ENCODE data around the gene PRKCSH. TPM values are rescaled to one million over a fixed set of nuclear protein-coding genes. Genes with fewer than 3 reads are reported as not detected.

PRKCSH gene
- total RNA-seq, 2 experiments from 2014 or later, result 95.6 to 271 TPM

DNA sequence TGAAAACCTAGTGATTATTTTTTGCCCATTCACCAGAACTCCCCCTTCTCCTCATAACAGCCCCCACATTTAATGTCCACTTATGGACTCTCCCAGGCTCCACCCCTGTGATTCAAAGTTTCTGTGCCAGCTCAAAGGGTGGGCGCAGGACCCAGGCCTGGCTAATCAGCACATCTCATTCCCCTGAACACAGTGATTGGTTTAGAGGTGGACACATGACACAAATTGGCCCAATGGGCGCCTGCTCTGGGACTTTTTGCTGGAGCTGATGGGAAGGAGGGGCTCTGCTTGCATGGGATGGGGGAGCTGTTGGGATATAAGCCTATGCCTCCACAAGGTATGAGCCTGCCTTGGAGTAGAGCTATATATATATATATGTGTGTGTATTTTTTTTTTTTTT, 45.1 kb upstream of the PRKCSH start:
- no peak overlapping the region for H3K27ac ChIP-seq (ENCODE audit: low read depth, low read length, poor library complexity, severe bottlenecking)
- no TSS peak for BruUV-seq (replicated peaks)
- H3K9me3 ChIP-seq (ENCODE audit: low read length), result no peaks in the 10 kb centered on the region
- no peaks in the 10 kb centered on the region for H4K20me1 ChIP-seq (ENCODE audit: insufficient read depth, low read length)
- TF ChIP-seq EZH2phosphoT487 (IDR thresholded peaks at IDR 0.05; ENCODE audit: borderline replicate concordance, low read depth, low read length), result no peak
- TF ChIP-seq, protein P1, sequence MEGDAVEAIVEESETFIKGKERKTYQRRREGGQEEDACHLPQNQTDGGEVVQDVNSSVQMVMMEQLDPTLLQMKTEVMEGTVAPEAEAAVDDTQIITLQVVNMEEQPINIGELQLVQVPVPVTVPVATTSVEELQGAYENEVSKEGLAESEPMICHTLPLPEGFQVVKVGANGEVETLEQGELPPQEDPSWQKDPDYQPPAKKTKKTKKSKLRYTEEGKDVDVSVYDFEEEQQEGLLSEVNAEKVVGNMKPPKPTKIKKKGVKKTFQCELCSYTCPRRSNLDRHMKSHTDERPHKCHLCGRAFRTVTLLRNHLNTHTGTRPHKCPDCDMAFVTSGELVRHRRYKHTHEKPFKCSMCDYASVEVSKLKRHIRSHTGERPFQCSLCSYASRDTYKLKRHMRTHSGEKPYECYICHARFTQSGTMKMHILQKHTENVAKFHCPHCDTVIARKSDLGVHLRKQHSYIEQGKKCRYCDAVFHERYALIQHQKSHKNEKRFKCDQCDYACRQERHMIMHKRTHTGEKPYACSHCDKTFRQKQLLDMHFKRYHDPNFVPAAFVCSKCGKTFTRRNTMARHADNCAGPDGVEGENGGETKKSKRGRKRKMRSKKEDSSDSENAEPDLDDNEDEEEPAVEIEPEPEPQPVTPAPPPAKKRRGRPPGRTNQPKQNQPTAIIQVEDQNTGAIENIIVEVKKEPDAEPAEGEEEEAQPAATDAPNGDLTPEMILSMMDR (conservative IDR thresholded peaks at IDR 0.05; ENCODE audit: low read length), result no peak
- CTCF ChIA-PET (ENCODE audit: unreplicated experiment), result no interaction called here
- H3K4me1 ChIP-seq (ENCODE audit: insufficient read depth, low read length, poor library complexity, severe bottlenecking), result peaks cover 13% of the 10 kb centered on the region
- no peaks in the 10 kb centered on the region for H3K36me3 ChIP-seq (ENCODE audit: insufficient read depth, low read length)
- H3K79me2 ChIP-seq (ENCODE audit: insufficient read depth, low read depth, low read length), result no peaks in the 10 kb centered on the region
- POLR2A ChIA-PET, result interaction anchor here (1.4 kb wide), 1 partner anchor 32 kb away, joined by 4 read pairs; no protein-coding TSS in a partner anchor
- no peak overlapping the region for H2AFZ ChIP-seq (ENCODE audit: low read length)
- no peak for DNase-seq (ENCODE audit: low spot score)
- H3K4me2 ChIP-seq (ENCODE audit: low read length), result no peak overlapping the region
- intact Hi-C loops (cut with micrococcal nuclease; ENCODE audit: unreplicated experiment), result no loop called here
- H3K4me3 ChIP-seq (ENCODE audit: low read depth, low read length, poor library complexity, severe bottlenecking), result no peak overlapping the region
- H3K9me2 ChIP-seq (ENCODE audit: insufficient read depth, low read length), result no peaks in the 10 kb centered on the region

DNA sequence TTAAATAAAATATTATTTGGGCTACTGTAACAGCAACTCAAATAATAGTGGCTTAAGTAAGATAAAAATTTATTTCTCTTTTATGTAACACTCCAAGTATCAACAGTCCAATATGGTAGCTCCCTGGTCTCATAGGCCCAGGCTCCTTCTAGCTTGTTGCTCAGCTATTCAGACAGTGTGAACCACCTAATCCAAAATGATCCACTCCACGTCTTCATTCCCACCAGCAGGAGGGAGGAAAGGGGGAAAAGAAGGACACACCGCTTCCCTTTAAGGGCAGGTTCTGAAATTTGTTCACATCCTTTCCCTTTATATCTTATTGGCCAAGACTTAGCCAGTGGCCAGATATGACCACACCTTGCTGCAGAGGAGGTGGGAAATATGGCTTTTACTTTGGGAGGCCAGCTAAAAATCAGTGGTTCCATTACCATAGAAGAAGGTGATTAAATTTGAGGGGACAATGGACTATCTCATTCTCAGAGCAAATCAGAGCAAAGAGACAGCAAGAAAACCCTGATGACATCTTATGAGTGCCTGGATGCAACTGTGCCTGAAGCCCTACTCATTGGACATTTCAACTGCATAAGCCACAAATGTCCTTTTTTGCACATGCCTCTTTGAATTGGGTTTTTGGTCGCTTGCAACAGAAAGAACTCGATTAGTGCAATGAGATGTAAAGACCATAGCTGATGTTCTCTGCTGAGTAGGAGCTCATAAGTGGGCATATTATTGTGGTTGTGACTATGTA, 44.3 kb upstream of the PRKCSH start:
- H3K4me1 ChIP-seq (ENCODE audit: insufficient read depth, low read length, poor library complexity, severe bottlenecking), result peaks cover 13% of the 10 kb centered on the region
- DNase-seq (ENCODE audit: low spot score), result no peak
- TF ChIP-seq, protein P1 (conservative IDR thresholded peaks at IDR 0.05; ENCODE audit: low read length), result no peak
- intact Hi-C loops (cut with micrococcal nuclease; ENCODE audit: unreplicated experiment), result no loop called here
- POLR2A ChIA-PET, result interaction anchor here (1.0 to 1.4 kb wide), 2 partner anchors 16 to 31 kb away, joined by 4 read pairs; partner anchors contain the start of gene SWSAP1
- H3K27ac ChIP-seq (ENCODE audit: low read depth, low read length, poor library complexity, severe bottlenecking), result no peak overlapping the region
- H3K79me2 ChIP-seq (ENCODE audit: insufficient read depth, low read depth, low read length), result no peaks in the 10 kb centered on the region
- H3K4me3 ChIP-seq (ENCODE audit: low read depth, low read length, poor library complexity, severe bottlenecking), result no peak overlapping the region
- no peak overlapping the region for H3K4me2 ChIP-seq (ENCODE audit: low read length)
- no peaks in the 10 kb centered on the region for H3K9me3 ChIP-seq (ENCODE audit: low read length)
- H3K9me2 ChIP-seq (ENCODE audit: insufficient read depth, low read length), result no peaks in the 10 kb centered on the region
- H2AFZ ChIP-seq (ENCODE audit: low read length), result no peak overlapping the region
- CTCF ChIA-PET (ENCODE audit: unreplicated experiment), result interaction anchor here (1.1 kb wide), 1 partner anchor 9 kb away, joined by 8 read pairs; no protein-coding TSS in a partner anchor
- H3K36me3 ChIP-seq (ENCODE audit: insufficient read depth, low read length), result no peaks in the 10 kb centered on the region
- BruUV-seq (replicated peaks), result no TSS peak
- H4K20me1 ChIP-seq (ENCODE audit: insufficient read depth, low read length), result no peaks in the 10 kb centered on the region

DNA sequence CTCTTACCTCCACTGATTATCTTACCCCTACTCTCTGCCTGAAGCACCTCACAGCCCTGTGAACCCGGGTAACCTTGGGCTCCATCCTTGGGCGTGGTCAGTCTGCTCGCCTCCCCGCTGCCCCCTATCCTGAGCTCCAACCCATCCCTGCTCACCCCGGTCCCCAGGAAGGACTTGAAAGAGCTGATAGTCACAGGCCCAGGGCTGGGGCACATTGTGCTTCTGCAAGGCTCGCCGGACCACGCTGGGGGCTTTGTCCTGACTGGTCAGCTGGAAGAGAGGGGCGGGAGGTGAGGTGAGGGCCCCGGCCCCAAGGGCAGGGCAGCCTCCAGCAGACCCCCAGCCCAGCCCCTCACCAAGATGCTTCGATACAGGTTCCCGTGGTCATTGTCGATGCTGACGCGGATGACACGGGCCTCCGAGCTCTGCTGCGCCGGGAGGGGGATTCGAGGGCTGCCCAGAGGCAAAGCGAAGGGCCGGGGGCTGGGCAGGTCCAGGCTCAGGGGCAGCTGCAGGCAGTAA, 38.3 kb upstream of the PRKCSH start:
- no TSS peak for BruUV-seq (replicated peaks)
- no peak overlapping the region for H3K4me3 ChIP-seq (ENCODE audit: low read depth, low read length, poor library complexity, severe bottlenecking)
- POLR2A ChIA-PET, result no interaction called here
- H3K79me2 ChIP-seq (ENCODE audit: insufficient read depth, low read depth, low read length), result no peaks in the 10 kb centered on the region
- H4K20me1 ChIP-seq (ENCODE audit: insufficient read depth, low read length), result no peaks in the 10 kb centered on the region
- H3K4me2 ChIP-seq (ENCODE audit: low read length), result no peak overlapping the region
- CTCF ChIA-PET (ENCODE audit: unreplicated experiment), result no interaction called here
- TF ChIP-seq, protein P1 (conservative IDR thresholded peaks at IDR 0.05; ENCODE audit: low read length), result no peak
- TF ChIP-seq EZH2phosphoT487 (IDR thresholded peaks at IDR 0.05; ENCODE audit: borderline replicate concordance, low read depth, low read length), result no peak
- H3K9me3 ChIP-seq (ENCODE audit: low read length), result no peaks in the 10 kb centered on the region
- no peak overlapping the region for H3K27ac ChIP-seq (ENCODE audit: low read depth, low read length, poor library complexity, severe bottlenecking)
- no peaks in the 10 kb centered on the region for H3K4me1 ChIP-seq (ENCODE audit: insufficient read depth, low read length, poor library complexity, severe bottlenecking)
- no peaks in the 10 kb centered on the region for H3K36me3 ChIP-seq (ENCODE audit: insufficient read depth, low read length)
- H2AFZ ChIP-seq (ENCODE audit: low read length), result no peak overlapping the region
- intact Hi-C loops (cut with micrococcal nuclease; ENCODE audit: unreplicated experiment), result no loop called here
- no peak for DNase-seq (ENCODE audit: low spot score)
- H3K9me2 ChIP-seq (ENCODE audit: insufficient read depth, low read length), result no peaks in the 10 kb centered on the region
